Fibroblast of peridontal ligament (primary cell): Measurements from ENCODE around the gene TMPRSS12.
"Not testable (repeated sequence)": the region's sequence is repeated elsewhere in the genome, so short reads cannot be mapped to it uniquely, and the experiment has no call there.

Experiments
- DNase-seq: peaks from one replicate; pipeline ENCODE4 v3.0.0-alpha.2; 2010; ENCODE audit errors: extremely low read depth

Gene TMPRSS12

GRCh38 chr12:50855679-50856078 is 13.0 kb downstream of the TMPRSS12 start:
- DNase-seq: not testable (repeated sequence)

- DNase-seq: no peak
Observed at GRCh38 chr12:50859621-50860310, 17.0 kb downstream of the TMPRSS12 start.

GRCh38 chr12:50862316-50862715 is 19.6 kb downstream of the TMPRSS12 start:
- peak; percentile 83 for DNase-seq

DNA sequence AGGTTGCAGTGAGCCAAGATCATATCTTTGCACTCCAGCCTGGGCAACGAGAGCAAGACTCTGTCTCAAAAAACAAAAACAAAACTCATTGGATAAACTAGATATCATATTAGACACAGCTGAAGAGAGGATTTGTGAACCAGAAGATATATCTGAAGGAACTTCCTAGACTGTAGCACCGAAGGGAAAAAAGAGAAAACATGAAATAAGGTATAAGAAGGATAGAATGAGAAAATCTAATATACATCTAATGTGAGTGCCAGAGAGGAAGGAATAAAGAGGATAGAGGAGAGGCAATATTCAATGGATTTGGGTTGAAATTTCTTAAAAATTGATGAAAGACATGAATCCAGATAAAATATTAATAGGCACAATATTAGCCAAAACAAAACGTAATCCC is 22.5 kb downstream of the TMPRSS12 start:
- no peak for DNase-seq

DNA sequence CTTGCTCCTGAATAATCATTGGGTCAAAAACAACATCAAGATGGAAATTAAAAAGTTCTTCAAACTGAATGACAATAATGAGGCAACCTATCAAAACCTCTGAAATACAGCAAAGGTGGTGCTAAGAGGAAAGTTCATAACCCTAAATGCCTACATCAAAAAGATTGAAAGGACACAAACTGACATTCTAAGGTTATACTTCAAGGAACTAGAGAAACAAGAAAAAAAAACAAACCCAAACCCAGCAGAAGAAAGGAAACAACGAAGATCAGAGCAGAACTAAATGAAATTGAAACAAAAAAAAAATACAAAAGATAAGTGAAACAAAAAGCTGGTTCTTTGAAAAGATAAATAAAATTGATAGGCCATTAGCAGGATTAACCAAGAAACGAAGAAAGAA is 26.2 kb downstream of the TMPRSS12 start:
- not testable (repeated sequence) for DNase-seq

GRCh38 chr12:50882563-50882962 is 39.8 kb downstream of the TMPRSS12 start:
- no peak for DNase-seq

DNA sequence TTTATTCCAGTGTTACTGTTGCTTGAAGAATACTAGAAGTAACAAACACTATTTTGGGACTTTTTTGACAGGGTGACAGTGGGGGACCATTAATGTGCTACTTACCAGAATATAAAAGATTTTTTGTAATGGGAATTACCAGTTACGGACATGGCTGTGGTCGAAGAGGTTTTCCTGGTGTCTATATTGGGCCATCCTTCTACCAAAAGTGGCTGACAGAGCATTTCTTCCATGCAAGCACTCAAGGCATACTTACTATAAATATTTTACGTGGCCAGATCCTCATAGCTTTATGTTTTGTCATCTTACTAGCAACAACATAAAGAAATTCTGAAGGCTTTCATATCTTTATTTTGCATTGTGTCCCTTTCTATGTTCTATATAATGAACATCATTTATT is 44.5 kb downstream of the TMPRSS12 start:
- DNase-seq: no peak

GRCh38 chr12:50888666-50889065 is 45.9 kb downstream of the TMPRSS12 start:
- DNase-seq: no peak

- DNase-seq: no peak
Observed at GRCh38 chr12:50894241-50894640, 51.5 kb downstream of the TMPRSS12 start.

DNA sequence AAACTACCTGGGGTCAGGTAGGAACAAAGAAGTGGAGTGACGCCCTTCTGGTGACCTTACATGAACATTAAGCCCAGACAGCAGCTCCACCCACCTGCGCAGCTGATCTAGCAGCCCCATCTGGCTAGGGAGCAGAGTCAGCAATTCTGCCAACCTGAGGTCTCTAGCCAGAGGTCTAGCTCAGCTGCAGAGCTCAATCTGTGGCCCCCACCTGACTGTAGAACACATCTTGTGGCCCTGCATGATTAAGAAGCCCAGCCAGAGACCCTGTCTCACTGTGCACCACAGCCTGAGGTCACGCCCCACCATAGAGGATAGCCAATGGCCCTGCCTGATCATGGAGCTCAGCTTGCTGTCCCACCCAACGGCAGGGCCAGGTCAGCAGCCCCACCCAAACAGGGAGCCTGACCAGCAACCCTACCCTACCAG is 59.0 kb downstream of the TMPRSS12 start:
- no peak for DNase-seq

DNA sequence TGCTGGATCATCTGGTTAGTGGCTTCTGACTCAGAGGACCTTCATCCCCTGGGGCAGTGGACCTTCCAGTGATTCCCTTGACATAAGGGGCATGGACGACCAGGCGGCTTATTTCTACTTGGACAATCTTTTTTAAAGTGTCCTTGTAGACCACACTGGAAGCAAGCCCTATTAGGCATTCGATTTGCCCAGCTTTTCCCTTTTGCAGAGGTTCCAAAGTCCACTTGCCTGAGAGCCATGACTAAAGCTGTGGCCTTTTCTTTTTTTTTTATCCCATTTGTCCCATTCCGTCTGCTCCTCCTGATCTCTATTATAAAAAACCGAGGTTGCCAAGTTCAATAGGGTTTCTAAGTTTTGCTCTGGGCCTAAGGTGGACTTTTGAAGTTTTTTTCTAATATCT is 65.8 kb downstream of the TMPRSS12 start:
- not testable (repeated sequence) for DNase-seq

DNA sequence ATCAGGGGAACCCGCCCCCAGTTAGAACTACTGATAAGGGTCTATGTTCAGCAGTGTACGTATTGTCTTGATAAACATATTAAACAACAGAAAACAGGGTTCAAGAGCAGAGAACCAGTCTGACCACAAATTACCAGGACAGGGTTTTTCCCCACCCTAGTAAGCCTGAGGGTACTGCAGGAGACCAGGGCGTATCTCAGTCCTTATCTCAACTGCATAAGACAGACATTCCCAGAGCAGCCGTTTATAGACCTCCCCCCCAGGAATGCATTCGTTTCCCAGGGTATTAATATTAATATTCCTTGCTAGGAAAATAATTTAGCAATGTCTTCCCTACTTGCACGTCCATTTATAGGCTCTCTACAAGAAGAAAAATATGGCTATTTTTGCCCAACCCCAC is 69.6 kb downstream of the TMPRSS12 start:
- not testable (repeated sequence) for DNase-seq

DNA sequence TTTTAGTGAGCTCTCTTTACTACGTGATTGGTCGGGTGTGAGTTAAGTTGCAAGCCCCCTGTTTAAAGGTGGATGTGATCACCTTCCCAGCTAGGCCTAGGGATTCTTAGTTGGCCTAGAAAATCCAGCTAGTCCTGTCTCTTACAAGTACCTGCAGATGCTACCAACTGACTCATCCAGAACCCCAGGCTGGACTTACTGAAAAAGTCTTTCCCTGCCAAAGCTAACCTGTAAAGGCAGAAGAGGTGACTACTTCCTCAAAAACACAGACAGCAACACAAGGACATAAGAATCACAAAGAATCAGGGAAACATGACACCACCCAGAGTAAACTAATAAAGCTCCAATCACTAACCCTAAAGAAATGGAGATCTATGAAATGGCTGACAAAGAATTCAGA is 70.5 kb downstream of the TMPRSS12 start:
- no peak for DNase-seq

GRCh38 chr12:50914872-50915484 is 72.3 kb downstream of the TMPRSS12 start:
- DNase-seq: no peak

GRCh38 chr12:50916292-50916691 is 73.6 kb downstream of the TMPRSS12 start:
- DNase-seq: no peak

DNA sequence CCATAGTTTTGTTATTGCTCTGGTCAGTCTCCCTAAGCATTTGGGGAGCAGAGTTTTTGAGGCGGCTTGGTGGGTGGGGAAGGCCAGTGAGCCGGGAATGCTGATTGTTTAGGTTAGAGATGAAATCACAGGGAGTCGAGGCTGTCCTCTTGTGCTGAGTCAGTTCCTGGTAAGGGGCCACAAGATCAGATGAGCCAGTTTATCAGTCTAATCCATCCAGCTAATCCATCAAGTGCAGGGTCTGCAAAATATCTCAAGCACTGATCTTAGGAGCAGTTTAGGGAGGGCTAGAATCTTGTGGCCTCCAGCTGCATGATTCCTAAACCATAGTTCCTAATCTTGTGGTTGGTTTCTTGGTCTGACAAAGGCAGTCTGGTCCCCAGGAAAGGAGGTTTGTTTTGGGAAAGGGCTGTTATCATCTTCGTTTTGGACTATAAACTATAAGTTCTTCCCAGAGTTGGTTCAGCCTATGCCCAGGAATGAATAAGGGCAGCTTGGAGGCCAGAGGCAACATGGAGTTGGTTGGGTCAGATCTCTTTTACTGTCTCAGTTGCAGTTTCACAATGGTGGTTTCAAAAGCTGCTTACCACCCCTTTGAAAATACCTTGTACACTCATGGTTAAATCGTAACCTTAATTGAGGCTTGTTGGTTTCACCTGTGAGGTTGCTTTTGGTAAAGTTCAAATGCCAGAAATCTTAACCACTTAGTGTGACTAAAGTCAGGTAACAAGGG is 76.0 kb downstream of the TMPRSS12 start:
- DNase-seq: no peak

DNA sequence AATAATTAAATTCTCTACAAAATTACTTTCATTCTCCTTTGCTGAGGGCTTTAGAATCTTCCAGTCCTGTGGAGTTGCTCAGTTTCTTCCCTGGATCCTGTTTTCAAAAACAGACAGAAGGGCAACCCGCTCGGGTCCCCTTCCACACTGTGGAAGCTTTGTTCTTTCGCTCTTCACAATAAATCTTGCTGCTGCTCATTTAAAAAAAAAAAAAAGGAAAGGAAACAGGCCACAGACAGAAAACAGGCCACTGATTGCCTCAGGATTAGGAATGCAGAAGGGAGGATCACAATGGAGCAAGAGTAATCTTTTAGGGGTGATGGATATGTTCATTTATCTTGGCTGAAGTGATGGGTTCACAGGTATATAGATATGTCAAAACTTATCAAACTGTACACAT is 80.1 kb downstream of the TMPRSS12 start:
- peak; percentile 72 for DNase-seq

- peak; percentile 52 for DNase-seq
Observed at GRCh38 chr12:50923361-50924130, 80.8 kb downstream of the TMPRSS12 start.

- no peak for DNase-seq
Observed at GRCh38 chr12:50924131-50924438, 81.4 kb downstream of the TMPRSS12 start.

DNA sequence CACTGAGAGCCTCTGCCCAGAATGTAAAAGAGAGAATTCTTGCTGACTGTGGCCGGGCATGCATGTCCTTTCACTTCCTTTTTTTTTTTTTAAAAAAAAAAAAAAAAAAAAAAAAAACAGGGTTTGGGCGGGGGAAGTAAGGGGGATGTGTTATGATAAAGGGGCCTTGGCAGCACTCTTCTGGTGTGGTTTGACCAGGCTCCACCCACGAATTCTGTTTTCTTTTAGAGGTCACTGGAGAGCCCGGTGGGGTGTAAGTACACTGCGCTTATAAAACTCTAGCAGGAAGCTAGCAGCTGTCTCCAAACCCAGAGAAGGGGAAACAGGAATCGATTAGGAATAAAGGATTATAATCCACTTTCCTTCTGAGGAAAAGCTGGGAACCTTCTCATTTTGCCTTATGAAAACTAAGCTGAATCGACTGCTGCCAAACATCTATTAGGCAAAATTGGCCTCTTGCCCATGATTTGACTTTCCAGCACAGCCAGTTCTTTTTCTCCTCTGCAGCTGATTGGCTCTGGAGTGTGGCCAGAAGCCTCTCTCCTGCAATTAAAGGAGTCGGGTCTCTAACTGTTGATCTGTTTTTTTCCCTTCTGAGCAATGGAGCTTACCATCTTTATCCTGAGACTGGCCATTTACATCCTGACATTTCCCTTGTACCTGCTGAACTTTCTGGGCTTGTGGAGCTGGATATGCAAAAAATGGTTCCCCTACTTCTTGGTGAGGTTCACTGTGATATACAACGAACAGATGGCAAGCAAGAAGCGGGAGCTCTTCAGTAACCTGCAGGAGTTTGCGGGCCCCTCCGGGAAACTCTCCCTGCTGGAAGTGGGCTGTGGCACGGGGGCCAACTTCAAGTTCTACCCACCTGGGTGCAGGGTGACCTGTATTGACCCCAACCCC is 82.0 kb downstream of the TMPRSS12 start:
- DNase-seq: peak; percentile 96

- DNase-seq: no peak
Observed at GRCh38 chr12:50925342-50925651, 82.6 kb downstream of the TMPRSS12 start.
